D341Med (cell line): ENCODE results near the gene CD109.
"Not testable (repeated sequence)": the region's sequence is repeated elsewhere in the genome, so short reads cannot be mapped to it uniquely, and the experiment has no call there.

Experiments used
- DNase-seq: peaks from one replicate; pipeline ENCODE4 v3.0.0; 2012; ENCODE audit warnings: low spot score

CD109 gene

GRCh38 chr6:73791336-73791735, 95.3 kb downstream of the CD109 start:
- no peak for DNase-seq

GRCh38 chr6:73792738-73793137, 96.7 kb downstream of the CD109 start:
- no peak for DNase-seq

- DNase-seq = no peak
Observed at GRCh38 chr6:73796881-73797280, 100.9 kb downstream of the CD109 start.

- no peak for DNase-seq
Observed at GRCh38 chr6:73797861-73798260, 101.9 kb downstream of the CD109 start.

GRCh38 chr6:73798592-73798991, 102.6 kb downstream of the CD109 start:
- DNase-seq = no peak

GRCh38 chr6:73800997-73801396, 105.0 kb downstream of the CD109 start:
- DNase-seq = no peak

- DNase-seq = no peak
Observed at GRCh38 chr6:73801652-73802268, 105.8 kb downstream of the CD109 start.

- no peak for DNase-seq
Observed at GRCh38 chr6:73802366-73802765, 106.4 kb downstream of the CD109 start.

GRCh38 chr6:73803562-73804241, 107.7 kb downstream of the CD109 start:
- peak; percentile 62 for DNase-seq

GRCh38 chr6:73805221-73805620, 109.2 kb downstream of the CD109 start:
- not testable (repeated sequence) for DNase-seq

- DNase-seq = not testable (repeated sequence)
Observed at GRCh38 chr6:73805982-73806381, 110.0 kb downstream of the CD109 start.

GRCh38 chr6:73811706-73812105, 115.7 kb downstream of the CD109 start:
- no peak for DNase-seq

- no peak for DNase-seq
Observed at GRCh38 chr6:73817253-73817652, 121.2 kb downstream of the CD109 start.

- DNase-seq = no peak
Observed at GRCh38 chr6:73823046-73823735, 127.2 kb downstream of the CD109 start.

- DNase-seq = no peak
Observed at GRCh38 chr6:73823832-73824231, 127.8 kb downstream of the CD109 start.

GRCh38 chr6:73826571-73826970, 130.6 kb downstream of the CD109 start:
- no peak for DNase-seq

- no peak for DNase-seq
Observed at GRCh38 chr6:73830119-73830518, 134.1 kb downstream of the CD109 start.

GRCh38 chr6:73832313-73832712, 136.3 kb downstream of the CD109 start:
- no peak for DNase-seq

GRCh38 chr6:73844696-73845095, 148.7 kb downstream of the CD109 start:
- DNase-seq = not testable (repeated sequence)

GRCh38 chr6:73851048-73851447, 155.0 kb downstream of the CD109 start:
- not testable (repeated sequence) for DNase-seq

- DNase-seq = peak; percentile 33
Observed at GRCh38 chr6:73854998-73855718, 159.2 kb downstream of the CD109 start.

- no peak for DNase-seq
Observed at GRCh38 chr6:73857341-73857890, 161.4 kb downstream of the CD109 start.
